Activated T-helper 17 cell treated with anti-CD3 and anti-CD28 coated beads, Interleukin-2, amount 50 U/mL, for 72 hours (primary cell): ENCODE measurements around the gene SH3BP5. TPM values are rescaled to one million over a fixed set of nuclear protein-coding genes. Genes with fewer than 3 reads are reported as not detected.

ENCODE experiments used
- ATAC-seq: fragments of 150-1000 bp; cut with Tn5 transposase; replicated peaks from 2 replicates; pipeline ENCODE4 v1.10.0; 2021; ENCODE audit warnings: mild to moderate bottlenecking, moderate library complexity
- H3K27ac Mint-ChIP-seq: one replicate; pipeline ENCODE4 v1.8.0; 2022; ENCODE audit warnings: mixed read lengths
- H3K27me3 Mint-ChIP-seq: one replicate; pipeline ENCODE4 v1.8.0; 2022; ENCODE audit warnings: mixed read lengths
- H3K36me3 Mint-ChIP-seq: one replicate; pipeline ENCODE4 v1.8.0; 2022; ENCODE audit warnings: low read depth, mild to moderate bottlenecking, mixed read lengths
- H3K4me1 Mint-ChIP-seq: one replicate; pipeline ENCODE4 v1.8.0; 2022; ENCODE audit warnings: mixed read lengths
- H3K4me3 Mint-ChIP-seq: one replicate; pipeline ENCODE4 v1.8.0; 2022; ENCODE audit warnings: mild to moderate bottlenecking, mixed read lengths
- H3K9me3 Mint-ChIP-seq: one replicate; pipeline ENCODE4 v1.8.0; 2022; ENCODE audit warnings: mixed read lengths
- total RNA-seq, 2 donors: library from RNA; stranded (reverse); gene quantifications; one replicate each; pipeline ENCODE4 v1.2.3, GENCODE V29; 2022

The SH3BP5 gene
- total RNA-seq, 2 donors from 2014 or later, result 20.2 to 24.6 TPM

DNA sequence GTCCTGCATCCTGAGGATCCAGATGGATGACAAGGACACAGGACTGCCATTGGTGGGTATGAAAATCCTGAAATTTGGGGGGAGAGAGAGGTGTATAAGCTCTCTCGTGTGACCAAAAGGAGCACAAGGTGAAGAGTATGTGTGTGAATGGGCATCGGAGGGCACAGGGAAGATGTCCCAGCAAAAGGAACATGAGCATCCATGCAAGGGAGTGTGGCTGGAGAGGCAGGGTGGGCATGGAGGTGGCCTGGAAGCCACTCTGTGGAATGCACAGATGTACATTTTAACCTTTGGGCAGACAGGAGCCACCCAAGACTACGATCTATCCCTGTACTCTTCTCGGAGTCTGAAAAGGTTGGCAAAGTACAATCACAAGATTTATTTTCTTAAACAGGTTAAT, 71.9 kb downstream of the SH3BP5 start:
- H3K4me3 Mint-ChIP-seq, result no peak overlapping the region
- H3K27me3 Mint-ChIP-seq, result no peaks in the 10 kb centered on the region
- H3K27ac Mint-ChIP-seq, result peak overlapping the region; percentile 82
- peaks cover 74% of the 10 kb centered on the region for H3K36me3 Mint-ChIP-seq
- ATAC-seq, result no peak
- peaks cover 8% of the 10 kb centered on the region for H3K4me1 Mint-ChIP-seq
- H3K9me3 Mint-ChIP-seq, result no peaks in the 10 kb centered on the region

- peaks cover 84% of the 10 kb centered on the region for H3K36me3 Mint-ChIP-seq
- no peaks in the 10 kb centered on the region for H3K9me3 Mint-ChIP-seq
- no peak for ATAC-seq
- H3K4me1 Mint-ChIP-seq, result no peaks in the 10 kb centered on the region
- no peak overlapping the region for H3K4me3 Mint-ChIP-seq
- H3K27me3 Mint-ChIP-seq, result no peaks in the 10 kb centered on the region
- peak overlapping the region; percentile 82 for H3K27ac Mint-ChIP-seq
These were observed 73.7 kb downstream of the SH3BP5 start for GRCh38 chr3:15258720-15259119.

DNA sequence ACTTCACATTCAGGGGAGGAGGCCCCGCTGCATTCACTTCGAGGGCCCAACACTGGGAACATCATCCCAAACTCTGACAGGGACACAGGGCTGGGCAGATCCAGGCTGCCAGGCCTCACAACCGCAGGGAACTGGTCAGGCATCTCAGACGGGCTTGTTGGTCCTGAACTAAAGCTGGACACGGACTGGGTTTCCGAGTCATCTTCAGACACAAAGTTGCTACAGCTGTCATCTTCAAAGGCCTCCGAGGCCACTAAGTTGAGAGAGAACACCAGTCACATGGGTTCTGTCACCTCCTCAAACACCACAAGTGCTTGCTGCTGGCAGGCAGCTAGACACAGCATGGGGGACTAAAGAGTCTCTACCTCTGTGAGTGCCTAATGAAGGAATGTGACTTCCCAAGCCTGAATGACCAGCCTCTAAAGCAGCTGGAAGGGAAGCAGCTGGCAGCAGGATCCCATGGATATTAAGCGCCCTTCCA, 75.5 kb downstream of the SH3BP5 start:
- no peaks in the 10 kb centered on the region for H3K9me3 Mint-ChIP-seq
- no peak for ATAC-seq
- no peaks in the 10 kb centered on the region for H3K27me3 Mint-ChIP-seq
- no peak overlapping the region for H3K4me3 Mint-ChIP-seq
- peak overlapping the region; percentile 70 for H3K27ac Mint-ChIP-seq
- peaks cover 100% of the 10 kb centered on the region for H3K36me3 Mint-ChIP-seq
- peaks cover 9% of the 10 kb centered on the region for H3K4me1 Mint-ChIP-seq

DNA sequence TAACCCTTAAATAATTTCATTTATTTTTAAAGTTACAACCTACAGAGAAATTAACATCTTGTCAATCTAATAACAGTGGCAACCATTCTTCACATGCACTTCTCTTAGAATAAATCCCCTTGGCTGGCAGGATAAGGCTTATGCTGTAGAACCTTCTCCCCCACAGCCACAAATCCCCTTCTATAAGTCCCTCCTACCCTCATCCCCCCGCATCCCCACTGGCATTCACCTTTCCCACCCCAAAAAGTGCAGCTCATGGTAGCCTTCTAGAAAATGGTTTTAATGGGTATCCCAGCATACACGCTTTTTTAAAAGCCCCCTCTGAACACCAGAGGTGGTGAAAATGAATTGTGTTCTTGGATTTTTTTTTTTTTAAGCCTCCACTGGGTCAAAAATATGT, 77.2 kb downstream of the SH3BP5 start:
- Mint-ChIP-seq H3K4me1 (peaks cover 9% of the 10 kb centered on the region), H3K9me3 (no peaks in the 10 kb centered on the region)

GRCh38 chr3:15253023-15253697, 79.2 kb downstream of the SH3BP5 start:
- peak; percentile 55 for ATAC-seq
- Mint-ChIP-seq H3K36me3 (peaks cover 100% of the 10 kb centered on the region), H3K27ac (peak overlapping the region; percentile 86), H3K4me1 (peaks cover 9% of the 10 kb centered on the region), H3K27me3 (no peaks in the 10 kb centered on the region), H3K9me3 (no peaks in the 10 kb centered on the region), H3K4me3 (peak overlapping the region; percentile 40)

More for the DNA sequence above, 77.2 kb downstream of the SH3BP5 start:
- H3K27ac Mint-ChIP-seq, result peak overlapping the region; percentile 86
- no peaks in the 10 kb centered on the region for H3K27me3 Mint-ChIP-seq
- ATAC-seq, result no peak
- no peak overlapping the region for H3K4me3 Mint-ChIP-seq
- peaks cover 100% of the 10 kb centered on the region for H3K36me3 Mint-ChIP-seq

- peaks cover 7% of the 10 kb centered on the region for H3K4me1 Mint-ChIP-seq
- H3K9me3 Mint-ChIP-seq, result no peaks in the 10 kb centered on the region
- H3K4me3 Mint-ChIP-seq, result no peak overlapping the region
- no peak for ATAC-seq
- no peaks in the 10 kb centered on the region for H3K27me3 Mint-ChIP-seq
- peaks cover 100% of the 10 kb centered on the region for H3K36me3 Mint-ChIP-seq
- H3K27ac Mint-ChIP-seq, result no peak overlapping the region
These were observed 86.2 kb downstream of the SH3BP5 start for GRCh38 chr3:15246186-15246585.

DNA sequence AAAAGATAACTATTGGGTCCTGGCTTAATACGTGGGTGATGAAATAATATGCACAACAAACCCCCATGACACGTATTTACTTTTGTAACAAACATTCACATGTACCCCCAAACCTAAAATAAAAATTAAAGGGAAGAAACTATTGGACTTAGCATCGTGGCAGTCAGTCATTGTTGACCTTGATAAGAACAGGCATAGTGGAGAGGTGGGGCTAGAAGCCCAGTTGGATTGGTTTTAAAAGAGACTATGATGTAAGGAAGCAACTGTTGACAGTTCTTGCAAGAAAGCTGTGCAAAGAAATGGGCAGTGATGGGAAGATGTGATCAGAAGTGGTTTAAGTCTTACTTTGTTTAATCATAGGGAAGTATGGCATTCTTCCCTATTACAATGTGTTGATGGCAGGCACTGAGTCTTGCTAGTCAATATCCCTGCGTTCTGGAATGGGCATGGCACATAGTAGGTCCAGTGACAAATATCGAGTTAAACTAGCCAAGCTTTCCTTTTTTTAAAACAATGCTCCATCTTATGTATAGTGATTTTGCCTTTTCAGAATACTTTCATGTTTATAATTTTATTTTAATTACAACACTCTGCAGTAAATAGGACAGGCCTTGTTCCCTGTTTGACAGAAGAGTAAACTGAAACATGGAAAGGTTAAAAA, 88.4 kb downstream of the SH3BP5 start:
- ATAC-seq, result no peak
- no peak overlapping the region for H3K27ac Mint-ChIP-seq
- peaks cover 100% of the 10 kb centered on the region for H3K36me3 Mint-ChIP-seq
- H3K4me1 Mint-ChIP-seq, result peaks cover 7% of the 10 kb centered on the region
- no peak overlapping the region for H3K4me3 Mint-ChIP-seq
- no peaks in the 10 kb centered on the region for H3K9me3 Mint-ChIP-seq
- no peaks in the 10 kb centered on the region for H3K27me3 Mint-ChIP-seq

GRCh38 chr3:15241341-15241740, 91.0 kb downstream of the SH3BP5 start:
- H3K9me3 Mint-ChIP-seq, result no peaks in the 10 kb centered on the region
- peaks cover 92% of the 10 kb centered on the region for H3K36me3 Mint-ChIP-seq
- H3K27ac Mint-ChIP-seq, result peak overlapping the region; percentile 16
- ATAC-seq, result peak; percentile 60
- peaks cover 7% of the 10 kb centered on the region for H3K4me1 Mint-ChIP-seq
- no peaks in the 10 kb centered on the region for H3K27me3 Mint-ChIP-seq
- no peak overlapping the region for H3K4me3 Mint-ChIP-seq

- no peak overlapping the region for H3K4me3 Mint-ChIP-seq
- peaks cover 90% of the 10 kb centered on the region for H3K36me3 Mint-ChIP-seq
- no peaks in the 10 kb centered on the region for H3K27me3 Mint-ChIP-seq
- ATAC-seq, result no peak
- no peaks in the 10 kb centered on the region for H3K9me3 Mint-ChIP-seq
- no peak overlapping the region for H3K27ac Mint-ChIP-seq
- peaks cover 5% of the 10 kb centered on the region for H3K4me1 Mint-ChIP-seq
These were observed 103.1 kb downstream of the SH3BP5 start for GRCh38 chr3:15229262-15229661.

GRCh38 chr3:15228147-15228546, 104.2 kb downstream of the SH3BP5 start:
- H3K4me1 Mint-ChIP-seq, result peaks cover 5% of the 10 kb centered on the region
- H3K4me3 Mint-ChIP-seq, result no peak overlapping the region
- peaks cover 91% of the 10 kb centered on the region for H3K36me3 Mint-ChIP-seq
- ATAC-seq, result no peak
- no peak overlapping the region for H3K27ac Mint-ChIP-seq
- no peaks in the 10 kb centered on the region for H3K27me3 Mint-ChIP-seq
- no peaks in the 10 kb centered on the region for H3K9me3 Mint-ChIP-seq

GRCh38 chr3:15223685-15224572, 108.5 kb downstream of the SH3BP5 start:
- Mint-ChIP-seq H3K27ac (no peak overlapping the region), H3K4me1 (peaks cover 5% of the 10 kb centered on the region), H3K27me3 (no peaks in the 10 kb centered on the region), H3K36me3 (peaks cover 88% of the 10 kb centered on the region), H3K9me3 (no peaks in the 10 kb centered on the region), H3K4me3 (no peak overlapping the region)
- ATAC-seq, result no peak

DNA sequence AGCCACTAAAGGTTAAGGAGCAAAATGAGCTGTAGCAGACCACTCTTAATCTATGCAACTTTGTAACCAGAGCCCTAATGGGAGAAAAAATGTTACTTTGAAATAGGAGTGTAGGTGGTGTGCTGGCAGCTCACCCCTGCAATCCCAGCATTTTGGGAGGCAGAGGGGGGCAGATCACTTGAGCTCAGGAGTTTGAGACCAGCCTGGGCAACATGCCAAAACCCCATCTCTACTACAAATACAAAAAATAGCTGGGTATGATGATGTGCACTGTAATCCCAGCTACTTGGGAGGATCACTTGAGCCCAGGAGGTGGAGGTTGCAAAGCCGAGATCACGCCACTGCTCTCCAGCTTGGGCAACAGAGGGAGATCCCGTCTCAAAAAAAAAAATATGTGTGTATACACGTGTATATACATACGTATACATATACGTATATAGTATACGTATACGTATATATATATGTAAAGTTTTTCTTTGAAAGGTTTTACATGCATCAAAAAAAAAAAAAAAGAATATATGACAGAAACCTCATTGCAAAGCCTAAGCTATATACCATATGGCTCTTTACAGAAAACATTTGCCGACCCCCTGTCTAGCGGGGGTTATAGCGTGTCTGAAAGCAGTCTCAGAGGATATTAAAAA, 110.7 kb downstream of the SH3BP5 start:
- no peak for ATAC-seq
- no peaks in the 10 kb centered on the region for H3K9me3 Mint-ChIP-seq
- no peak overlapping the region for H3K4me3 Mint-ChIP-seq
- H3K27ac Mint-ChIP-seq, result no peak overlapping the region
- peaks cover 96% of the 10 kb centered on the region for H3K36me3 Mint-ChIP-seq
- peaks cover 2% of the 10 kb centered on the region for H3K4me1 Mint-ChIP-seq
- no peaks in the 10 kb centered on the region for H3K27me3 Mint-ChIP-seq

DNA sequence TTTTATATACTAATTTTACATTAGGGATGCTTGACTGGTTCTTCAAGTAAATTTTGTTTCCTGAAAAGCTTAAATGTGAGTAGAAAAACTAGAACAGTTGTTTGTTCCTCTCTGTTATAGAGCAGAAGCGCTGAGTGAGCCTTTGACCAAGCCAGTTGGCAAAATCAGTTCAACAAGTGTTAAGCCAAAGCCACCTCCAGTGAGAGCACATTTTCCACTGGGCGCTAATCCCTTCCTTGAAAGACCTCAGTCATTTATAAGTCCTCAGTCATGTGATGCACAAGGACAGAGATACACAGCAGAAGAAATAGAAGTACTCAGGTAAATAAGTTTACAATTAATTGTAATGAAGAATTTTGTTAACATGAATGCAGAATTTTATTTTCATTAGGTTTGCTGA, 111.7 kb downstream of the SH3BP5 start:
- Mint-ChIP-seq H3K36me3 (peaks cover 96% of the 10 kb centered on the region), H3K4me3 (no peak overlapping the region), H3K27ac (no peak overlapping the region), H3K9me3 (no peaks in the 10 kb centered on the region), H3K27me3 (no peaks in the 10 kb centered on the region), H3K4me1 (peaks cover 4% of the 10 kb centered on the region)
- ATAC-seq, result no peak

- Mint-ChIP-seq H3K4me1 (peaks cover 4% of the 10 kb centered on the region), H3K4me3 (no peak overlapping the region), H3K36me3 (peaks cover 96% of the 10 kb centered on the region), H3K27me3 (no peaks in the 10 kb centered on the region), H3K9me3 (no peaks in the 10 kb centered on the region), H3K27ac (no peak overlapping the region)
- ATAC-seq, result no peak
These were observed 112.3 kb downstream of the SH3BP5 start for GRCh38 chr3:15220056-15220455.
